ENCODE results near the gene ZNF496. TPM values are rescaled to one million over a fixed set of nuclear protein-coding genes. Genes with fewer than 3 reads are reported as not detected.
"Not testable (repeated sequence)": the region's sequence is repeated elsewhere in the genome, so short reads cannot be mapped to it uniquely, and the experiment has no call there.

Gene ZNF496
- 10 to 100 TPM; 31.0 to 45.1 (median 35.9) TPM for polyA plus RNA-seq (ENCODE audit: insufficient read length in 4 of 4)

DNA sequence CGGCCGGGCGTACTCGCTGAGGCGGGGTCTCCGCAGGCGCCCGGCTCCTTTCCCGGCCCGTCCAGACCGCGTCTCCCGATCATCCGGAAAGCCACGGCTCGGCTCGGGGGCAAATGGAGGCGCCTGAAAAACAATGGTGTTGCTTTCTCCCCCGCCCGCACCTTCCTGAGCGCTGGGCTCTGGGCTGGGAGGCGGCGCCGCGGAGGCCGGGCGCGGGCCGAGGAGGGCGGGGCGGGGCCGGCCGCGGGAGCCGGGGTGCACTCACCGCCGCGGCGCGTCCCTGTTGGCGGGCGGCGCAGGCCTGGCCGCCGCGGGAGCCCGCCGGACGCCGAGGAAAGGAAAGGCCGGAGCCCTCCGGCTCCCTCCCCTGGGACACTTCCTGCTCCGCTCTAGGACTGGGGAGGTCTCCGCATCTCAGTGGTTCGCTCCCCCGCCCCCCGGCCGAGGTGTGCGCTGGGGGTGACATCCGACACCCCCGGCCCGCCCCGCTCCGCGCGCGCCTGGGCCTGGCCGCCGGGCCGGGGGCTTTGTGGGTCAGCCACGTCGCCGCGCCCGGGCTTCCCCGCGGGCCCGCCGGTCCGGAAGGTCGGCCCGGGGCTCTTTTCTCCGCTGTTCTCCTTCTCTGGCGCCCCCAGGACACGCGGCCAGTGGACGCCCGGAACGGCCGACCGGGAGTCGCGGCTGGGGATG lies at the start of gene ZNF496:
ZNF496 (minus strand) TSS at position 343 of the 690 bp plus-strand sequence. CDS start 2,289 bp downstream, outside the sequence.
- DNase-seq (ENCODE audit: low read depth in 4 of 4, low spot score in 3 of 4), result peak; percentile 76 to 87 (median 82)

- no peak for DNase-seq (ENCODE audit: low read depth in 4 of 4, low spot score in 3 of 4)
These were observed 46.8 kb upstream of the ZNF496 start for GRCh38 chr1:247378334-247379073.

GRCh38 chr1:247377656-247378055 lies 46.0 kb upstream of the ZNF496 start:
- DNase-seq (ENCODE audit: low read depth in 4 of 4, low spot score in 3 of 4), result not testable (repeated sequence)

GRCh38 chr1:247376659-247377058 lies 45.0 kb upstream of the ZNF496 start:
- DNase-seq (ENCODE audit: low read depth in 4 of 4, low spot score in 3 of 4), result no peak

- no peak for DNase-seq (ENCODE audit: low read depth in 4 of 4, low spot score in 3 of 4)
These were observed 44.1 kb upstream of the ZNF496 start for GRCh38 chr1:247375747-247376146.

DNA sequence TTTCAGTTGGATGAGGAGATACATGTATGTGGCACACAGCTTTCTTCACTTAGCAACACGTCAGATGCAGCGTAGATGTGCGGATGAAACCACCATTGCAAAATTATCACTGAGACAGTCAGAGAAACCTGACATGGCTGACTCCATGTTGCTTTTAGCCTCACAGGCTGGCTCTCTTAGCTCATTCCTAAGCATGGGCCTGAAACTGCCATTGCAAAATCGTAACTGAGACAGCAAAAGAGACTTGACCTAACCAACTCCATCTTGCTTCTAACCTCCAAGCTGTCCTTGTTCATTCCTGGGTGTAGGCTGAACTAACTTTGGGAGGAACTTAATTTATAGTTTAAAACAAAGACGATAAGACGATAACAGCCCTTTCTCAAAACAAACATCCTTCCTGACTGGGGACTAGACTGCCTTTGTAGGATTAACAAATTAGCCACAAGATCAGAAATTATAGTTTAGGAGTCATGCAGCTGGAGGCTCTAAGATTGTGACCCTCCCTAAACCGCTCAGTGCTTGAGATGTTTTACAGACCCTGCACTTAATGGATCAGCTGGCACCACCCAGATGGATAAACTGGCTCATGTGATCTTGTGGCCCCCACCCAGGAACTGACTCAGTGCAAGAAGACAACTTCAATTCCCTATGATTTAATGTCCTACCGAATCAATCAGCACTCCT lies 43.1 kb upstream of the ZNF496 start:
- not testable (repeated sequence) for DNase-seq (ENCODE audit: low read depth in 4 of 4, low spot score in 3 of 4)

DNA sequence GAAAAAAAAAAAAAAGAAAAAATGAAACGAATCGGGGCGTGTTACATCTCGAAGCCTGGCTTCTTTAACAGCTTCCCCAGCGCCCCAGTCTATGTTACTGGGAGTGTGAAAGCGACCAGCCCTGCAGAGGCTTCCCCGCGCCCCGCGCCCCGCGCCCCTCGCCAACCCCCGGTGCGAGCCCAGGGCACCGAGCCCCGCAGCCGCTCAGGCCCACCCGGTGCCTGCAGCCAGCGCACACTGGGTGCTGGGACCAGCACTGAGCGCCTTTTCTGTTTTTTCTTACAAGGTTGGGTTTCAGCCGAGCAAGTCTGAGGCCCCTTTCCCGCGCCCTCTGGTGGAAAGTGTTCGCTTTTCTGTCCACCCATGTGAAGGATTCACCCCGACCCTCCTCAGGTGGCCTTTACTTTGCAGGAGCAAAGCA lies 42.1 kb upstream of the ZNF496 start:
- DNase-seq (ENCODE audit: low read depth in 4 of 4, low spot score in 3 of 4), result no peak

DNA sequence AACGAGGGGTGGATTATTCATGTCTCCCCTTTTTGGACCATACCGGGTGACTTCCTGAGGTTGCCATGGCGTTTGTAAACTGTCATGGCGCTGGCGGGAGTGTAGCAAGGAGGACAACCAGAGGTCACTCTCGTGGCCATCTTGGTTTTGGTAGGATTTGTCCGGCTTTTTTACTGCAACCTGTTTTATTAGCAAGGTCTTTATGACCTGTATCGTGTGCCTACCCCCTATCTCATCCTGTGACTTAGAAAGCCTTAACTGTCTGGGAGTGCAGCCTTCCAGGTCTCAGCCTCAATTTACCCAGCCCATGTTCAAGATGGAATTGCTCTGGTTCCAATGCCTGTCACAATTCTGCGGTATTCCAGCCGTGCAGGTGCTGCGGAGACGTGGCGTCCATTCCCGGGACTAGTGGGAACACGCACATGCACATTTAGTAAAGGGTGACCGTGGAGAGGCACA lies 40.2 kb upstream of the ZNF496 start:
- DNase-seq (ENCODE audit: low read depth in 4 of 4, low spot score in 3 of 4), result no peak

GRCh38 chr1:247370786-247371732 lies 39.4 kb upstream of the ZNF496 start:
- DNase-seq (ENCODE audit: low read depth in 4 of 4, low spot score in 3 of 4), result no peak

DNA sequence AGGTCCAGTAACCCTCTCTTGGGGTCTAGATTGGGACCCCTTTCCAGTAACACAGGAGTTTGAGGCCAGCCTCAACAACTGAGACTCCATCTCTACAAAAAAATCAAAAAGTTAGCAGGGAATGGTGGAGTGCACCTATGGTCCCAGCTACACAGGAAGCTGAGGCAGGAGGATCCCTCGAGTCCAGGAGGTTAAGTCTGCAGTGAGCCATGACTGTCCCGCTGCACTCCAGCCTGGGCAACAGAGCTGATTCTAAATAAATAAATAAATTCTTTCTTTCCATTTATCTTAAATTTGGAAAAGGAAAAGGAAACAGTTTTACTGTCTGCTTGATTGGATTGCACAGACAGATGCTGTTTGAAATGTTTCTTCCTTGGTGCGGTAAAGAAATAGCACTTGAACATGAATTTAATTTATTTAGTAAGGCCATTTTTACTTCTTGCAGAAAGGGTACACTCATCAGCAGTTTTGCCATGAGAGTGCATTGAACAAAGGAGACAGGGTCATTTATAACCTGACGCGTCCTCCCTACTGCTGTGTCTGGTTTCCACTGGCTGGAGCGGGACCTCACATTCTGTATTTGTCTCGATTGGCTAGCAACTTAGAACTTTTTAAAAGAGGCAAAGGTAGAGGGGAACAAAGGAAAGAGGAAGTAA lies 37.0 kb upstream of the ZNF496 start:
- no peak for DNase-seq (ENCODE audit: low read depth in 4 of 4, low spot score in 3 of 4)

DNA sequence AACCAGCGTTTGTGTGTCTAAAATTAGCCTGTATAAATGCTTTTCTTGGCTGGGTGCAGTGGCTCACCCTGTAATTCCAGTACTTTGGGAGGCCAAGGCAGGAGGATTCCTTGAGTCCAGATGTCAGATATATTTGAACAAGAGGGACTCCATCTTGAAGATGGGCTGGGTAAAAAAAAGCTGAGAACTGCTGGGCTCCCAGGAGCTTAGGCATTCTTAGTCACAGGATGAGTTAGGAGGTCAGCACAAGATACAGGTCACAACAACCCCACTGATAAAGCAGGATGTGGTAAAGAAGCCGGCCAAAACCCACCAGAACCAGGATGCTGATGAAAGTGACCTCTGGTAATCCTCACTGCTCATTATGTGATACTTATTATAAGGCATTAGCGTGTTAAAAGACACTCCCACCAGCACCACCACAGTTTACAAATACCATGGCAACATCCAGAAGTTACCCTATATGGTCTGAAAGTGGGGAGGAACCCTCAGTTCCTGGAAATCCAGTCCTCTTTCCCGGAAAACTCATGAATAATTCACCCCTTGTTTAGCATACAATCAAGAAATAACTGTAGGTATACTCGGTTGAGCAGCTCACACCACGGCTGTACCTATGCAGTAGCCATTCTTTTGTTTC lies 36.2 kb upstream of the ZNF496 start:
- DNase-seq (ENCODE audit: low read depth in 4 of 4, low spot score in 3 of 4), result no peak

- no peak for DNase-seq (ENCODE audit: low read depth in 4 of 4, low spot score in 3 of 4)
These were observed 35.4 kb upstream of the ZNF496 start for GRCh38 chr1:247366926-247367645.

DNA sequence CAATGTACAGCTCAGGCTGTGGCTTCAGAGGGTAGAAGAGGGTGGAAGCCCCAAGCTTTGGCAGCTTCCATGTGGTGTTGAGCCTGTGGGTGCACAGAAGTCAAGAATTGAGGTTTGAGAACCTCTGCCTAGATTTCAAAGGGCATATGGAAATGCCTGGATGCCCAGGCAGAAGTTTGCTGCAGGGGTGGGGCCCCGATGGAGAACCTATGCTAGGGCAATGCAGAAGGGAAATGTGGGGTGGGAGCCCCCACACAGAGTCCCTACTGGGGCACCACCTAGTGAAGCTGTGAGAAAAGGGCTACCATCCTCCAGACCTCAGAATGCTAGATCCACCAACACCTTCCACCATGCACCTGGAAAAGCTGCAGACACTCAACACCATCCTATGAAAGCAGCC lies 34.7 kb upstream of the ZNF496 start:
- DNase-seq (ENCODE audit: low read depth in 4 of 4, low spot score in 3 of 4), result not testable (repeated sequence)

DNA sequence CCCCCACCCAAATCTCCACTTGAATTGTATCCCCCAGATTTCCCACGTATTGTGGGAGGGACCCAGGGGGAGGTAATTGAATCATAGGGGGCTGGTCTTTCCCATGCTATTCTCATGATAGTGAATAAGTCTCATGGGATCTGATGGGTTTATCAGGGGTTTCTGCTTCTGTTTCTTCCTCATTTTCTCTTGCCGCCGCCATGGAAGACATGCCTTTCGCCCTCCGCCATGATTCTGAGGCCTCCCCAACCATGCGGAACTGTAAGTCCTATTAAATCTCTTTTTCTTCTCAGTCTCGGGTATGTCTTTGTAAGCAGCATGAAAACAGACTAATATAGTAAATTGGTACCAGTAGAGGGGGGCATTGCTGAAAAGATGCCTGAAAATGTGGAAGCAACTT lies 33.4 kb upstream of the ZNF496 start:
- no peak for DNase-seq (ENCODE audit: low read depth in 4 of 4, low spot score in 3 of 4)

DNA sequence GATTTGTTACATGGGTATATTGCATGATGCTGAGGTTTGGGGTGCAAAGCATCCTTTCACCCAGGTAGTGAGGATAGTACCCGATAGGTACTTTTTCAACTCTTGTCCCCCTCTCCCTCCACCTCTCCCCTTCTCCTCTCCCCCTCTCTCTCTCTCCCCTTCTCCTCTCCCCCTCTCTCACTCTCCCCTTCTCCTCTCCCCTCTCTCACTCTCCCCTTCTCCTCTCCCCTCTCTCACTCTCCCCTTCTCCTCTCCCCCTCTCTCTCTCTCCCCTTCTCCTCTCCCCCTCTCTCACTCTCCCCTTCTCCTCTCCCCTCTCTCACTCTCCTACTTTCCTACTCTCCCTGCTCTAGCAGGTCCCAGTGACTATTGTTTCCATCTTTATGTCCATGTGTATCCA lies 31.3 kb upstream of the ZNF496 start:
- not testable (repeated sequence) for DNase-seq (ENCODE audit: low read depth in 4 of 4, low spot score in 3 of 4)

GRCh38 chr1:247362153-247362552 lies 30.5 kb upstream of the ZNF496 start:
- DNase-seq (ENCODE audit: low read depth in 4 of 4, low spot score in 3 of 4), result no peak

GRCh38 chr1:247360991-247361731 lies 29.5 kb upstream of the ZNF496 start:
- DNase-seq (ENCODE audit: low read depth in 4 of 4, low spot score in 3 of 4), result no peak

All from left renal pelvis (tissue), 4 donors.